ENCODE results near the gene TMED7. TPM values are rescaled to one million over a fixed set of nuclear protein-coding genes. Genes with fewer than 3 reads are reported as not detected.

Gene TMED7
- total RNA-seq, 1 experiment from 2014 or later: 86.5 TPM

DNA sequence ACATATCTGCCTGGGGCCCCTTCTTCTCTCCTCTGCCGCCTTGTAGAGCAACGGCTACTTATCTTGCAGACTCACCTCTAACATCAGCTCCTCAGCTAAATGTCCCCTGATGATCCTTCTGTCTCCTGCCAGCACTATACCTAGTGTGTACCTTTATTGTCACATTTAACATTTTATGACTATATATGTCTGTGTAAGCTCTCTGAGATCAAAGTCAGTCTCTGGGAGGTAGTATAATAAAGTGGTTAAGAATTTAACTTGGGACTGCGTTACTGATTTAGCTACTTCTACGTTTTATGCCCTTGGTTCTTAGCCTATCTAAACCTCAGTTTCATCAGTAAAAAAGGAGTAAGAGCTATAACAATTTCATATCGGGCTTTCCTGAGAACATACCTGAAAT is 2.2 kb downstream of the TMED7 start (continued):
- TF ChIP-seq, protein P1, sequence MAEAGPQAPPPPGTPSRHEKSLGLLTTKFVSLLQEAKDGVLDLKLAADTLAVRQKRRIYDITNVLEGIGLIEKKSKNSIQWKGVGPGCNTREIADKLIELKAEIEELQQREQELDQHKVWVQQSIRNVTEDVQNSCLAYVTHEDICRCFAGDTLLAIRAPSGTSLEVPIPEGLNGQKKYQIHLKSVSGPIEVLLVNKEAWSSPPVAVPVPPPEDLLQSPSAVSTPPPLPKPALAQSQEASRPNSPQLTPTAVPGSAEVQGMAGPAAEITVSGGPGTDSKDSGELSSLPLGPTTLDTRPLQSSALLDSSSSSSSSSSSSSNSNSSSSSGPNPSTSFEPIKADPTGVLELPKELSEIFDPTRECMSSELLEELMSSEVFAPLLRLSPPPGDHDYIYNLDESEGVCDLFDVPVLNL (CRISPR knock-in tag; IDR thresholded peaks at IDR 0.05; ENCODE audit: borderline replicate concordance, low read depth): no peak
- TF ChIP-seq ZNF121 (CRISPR knock-in tag; IDR thresholded peaks at IDR 0.05) (no peak), ZNF671 (CRISPR knock-in tag; IDR thresholded peaks at IDR 0.05) (no peak), GABPB1 (CRISPR knock-in tag; IDR thresholded peaks at IDR 0.05) (no peak), IRF2 (CRISPR knock-in tag; IDR thresholded peaks at IDR 0.05; ENCODE audit: borderline replicate concordance, low read depth) (no peak), OVOL2 (CRISPR knock-in tag; IDR thresholded peaks at IDR 0.05; ENCODE audit: borderline replicate concordance) (no peak), PRRX2 (CRISPR knock-in tag; IDR thresholded peaks at IDR 0.05) (no peak), NR3C1 (CRISPR knock-in tag; conservative IDR thresholded peaks at IDR 0.05; ENCODE audit: low read depth) (no peak), RORB (CRISPR knock-in tag; IDR thresholded peaks at IDR 0.05) (no peak)
- TF ChIP-seq, protein P2, sequence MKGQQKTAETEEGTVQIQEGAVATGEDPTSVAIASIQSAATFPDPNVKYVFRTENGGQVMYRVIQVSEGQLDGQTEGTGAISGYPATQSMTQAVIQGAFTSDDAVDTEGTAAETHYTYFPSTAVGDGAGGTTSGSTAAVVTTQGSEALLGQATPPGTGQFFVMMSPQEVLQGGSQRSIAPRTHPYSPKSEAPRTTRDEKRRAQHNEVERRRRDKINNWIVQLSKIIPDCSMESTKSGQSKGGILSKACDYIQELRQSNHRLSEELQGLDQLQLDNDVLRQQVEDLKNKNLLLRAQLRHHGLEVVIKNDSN (CRISPR knock-in tag; IDR thresholded peaks at IDR 0.05): no peak
- TF ChIP-seq, protein P3, sequence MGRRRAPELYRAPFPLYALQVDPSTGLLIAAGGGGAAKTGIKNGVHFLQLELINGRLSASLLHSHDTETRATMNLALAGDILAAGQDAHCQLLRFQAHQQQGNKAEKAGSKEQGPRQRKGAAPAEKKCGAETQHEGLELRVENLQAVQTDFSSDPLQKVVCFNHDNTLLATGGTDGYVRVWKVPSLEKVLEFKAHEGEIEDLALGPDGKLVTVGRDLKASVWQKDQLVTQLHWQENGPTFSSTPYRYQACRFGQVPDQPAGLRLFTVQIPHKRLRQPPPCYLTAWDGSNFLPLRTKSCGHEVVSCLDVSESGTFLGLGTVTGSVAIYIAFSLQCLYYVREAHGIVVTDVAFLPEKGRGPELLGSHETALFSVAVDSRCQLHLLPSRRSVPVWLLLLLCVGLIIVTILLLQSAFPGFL (CRISPR knock-in tag; IDR thresholded peaks at IDR 0.05; ENCODE audit: borderline replicate concordance): no peak

DNA sequence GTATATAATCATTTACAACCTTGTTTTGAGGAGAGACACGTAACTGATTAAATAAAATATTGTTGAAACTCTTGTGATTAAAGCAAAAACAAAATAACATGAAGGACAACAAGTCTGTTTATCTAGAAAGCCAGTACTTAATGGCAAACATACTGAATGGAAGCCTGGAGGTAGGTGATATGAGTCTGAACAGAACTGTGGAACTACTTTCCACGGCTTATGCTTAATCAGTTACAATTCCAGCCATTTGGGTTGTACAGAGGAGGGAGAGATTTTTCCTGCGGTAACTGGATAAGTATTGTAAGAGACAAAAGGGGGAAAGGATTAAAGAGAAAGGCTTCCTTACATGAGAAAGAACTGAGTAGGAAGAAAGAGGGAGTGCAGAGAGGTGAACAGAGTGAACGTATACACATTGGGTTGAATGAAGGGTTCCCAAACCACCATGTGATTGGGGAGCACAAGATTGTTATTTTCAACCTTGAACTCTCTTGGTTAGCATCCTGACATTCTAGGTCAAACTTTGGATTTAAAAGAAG is 4.4 kb downstream of the TMED7 start:
- H3K4me3 Mint-ChIP-seq: no peak overlapping the region
- no peak for ATAC-seq
- CTCF ChIA-PET: no interaction called here

More for the DNA sequence above, 4.4 kb downstream of the TMED7 start:
- POLR2A ChIA-PET: no interaction called here
- Mint-ChIP-seq H3K9me3 (no peaks in the 10 kb centered on the region), H3K4me1 (peaks cover 8% of the 10 kb centered on the region), H3K27ac (peak overlapping the region; percentile 15; the same call in 1 of the 2 replicates), H3K27me3 (ENCODE audit: low read depth) (no peaks in the 10 kb centered on the region), H3K36me3 (peaks cover 31% of the 10 kb centered on the region)
- DNase-seq (ENCODE audit: low spot score): no peak
- TF ChIP-seq GABPB1 (CRISPR knock-in tag; IDR thresholded peaks at IDR 0.05): no peak
- TF ChIP-seq ZNF219 (CRISPR knock-in tag; IDR thresholded peaks at IDR 0.05; ENCODE audit: borderline replicate concordance): no peak
- no peak for TF ChIP-seq MYBL2 (CRISPR knock-in tag; IDR thresholded peaks at IDR 0.05)
- TF ChIP-seq ZNF232 (CRISPR knock-in tag; IDR thresholded peaks at IDR 0.05): no peak
- TF ChIP-seq, protein P4, sequence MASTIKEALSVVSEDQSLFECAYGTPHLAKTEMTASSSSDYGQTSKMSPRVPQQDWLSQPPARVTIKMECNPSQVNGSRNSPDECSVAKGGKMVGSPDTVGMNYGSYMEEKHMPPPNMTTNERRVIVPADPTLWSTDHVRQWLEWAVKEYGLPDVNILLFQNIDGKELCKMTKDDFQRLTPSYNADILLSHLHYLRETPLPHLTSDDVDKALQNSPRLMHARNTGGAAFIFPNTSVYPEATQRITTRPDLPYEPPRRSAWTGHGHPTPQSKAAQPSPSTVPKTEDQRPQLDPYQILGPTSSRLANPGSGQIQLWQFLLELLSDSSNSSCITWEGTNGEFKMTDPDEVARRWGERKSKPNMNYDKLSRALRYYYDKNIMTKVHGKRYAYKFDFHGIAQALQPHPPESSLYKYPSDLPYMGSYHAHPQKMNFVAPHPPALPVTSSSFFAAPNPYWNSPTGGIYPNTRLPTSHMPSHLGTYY (CRISPR knock-in tag; IDR thresholded peaks at IDR 0.05): no peak
- TF ChIP-seq, protein P5, sequence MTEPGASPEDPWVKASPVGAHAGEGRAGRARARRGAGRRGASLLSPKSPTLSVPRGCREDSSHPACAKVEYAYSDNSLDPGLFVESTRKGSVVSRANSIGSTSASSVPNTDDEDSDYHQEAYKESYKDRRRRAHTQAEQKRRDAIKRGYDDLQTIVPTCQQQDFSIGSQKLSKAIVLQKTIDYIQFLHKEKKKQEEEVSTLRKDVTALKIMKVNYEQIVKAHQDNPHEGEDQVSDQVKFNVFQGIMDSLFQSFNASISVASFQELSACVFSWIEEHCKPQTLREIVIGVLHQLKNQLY (CRISPR knock-in tag; IDR thresholded peaks at IDR 0.05): no peak
- TF ChIP-seq ZNF423 (CRISPR knock-in tag; IDR thresholded peaks at IDR 0.05): no peak
- TF ChIP-seq IRF2 (CRISPR knock-in tag; IDR thresholded peaks at IDR 0.05; ENCODE audit: borderline replicate concordance, low read depth): no peak
- no peak for TF ChIP-seq HMGA2 (CRISPR knock-in tag; IDR thresholded peaks at IDR 0.05)
- TF ChIP-seq, protein P6, sequence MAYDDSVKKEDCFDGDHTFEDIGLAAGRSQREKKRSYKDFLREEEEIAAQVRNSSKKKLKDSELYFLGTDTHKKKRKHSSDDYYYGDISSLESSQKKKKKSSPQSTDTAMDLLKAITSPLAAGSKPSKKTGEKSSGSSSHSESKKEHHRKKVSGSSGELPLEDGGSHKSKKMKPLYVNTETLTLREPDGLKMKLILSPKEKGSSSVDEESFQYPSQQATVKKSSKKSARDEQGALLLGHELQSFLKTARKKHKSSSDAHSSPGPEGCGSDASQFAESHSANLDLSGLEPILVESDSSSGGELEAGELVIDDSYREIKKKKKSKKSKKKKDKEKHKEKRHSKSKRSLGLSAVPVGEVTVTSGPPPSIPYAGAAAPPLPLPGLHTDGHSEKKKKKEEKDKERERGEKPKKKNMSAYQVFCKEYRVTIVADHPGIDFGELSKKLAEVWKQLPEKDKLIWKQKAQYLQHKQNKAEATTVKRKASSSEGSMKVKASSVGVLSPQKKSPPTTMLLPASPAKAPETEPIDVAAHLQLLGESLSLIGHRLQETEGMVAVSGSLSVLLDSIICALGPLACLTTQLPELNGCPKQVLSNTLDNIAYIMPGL (CRISPR knock-in tag; IDR thresholded peaks at IDR 0.05): no peak
- TF ChIP-seq, protein P7, sequence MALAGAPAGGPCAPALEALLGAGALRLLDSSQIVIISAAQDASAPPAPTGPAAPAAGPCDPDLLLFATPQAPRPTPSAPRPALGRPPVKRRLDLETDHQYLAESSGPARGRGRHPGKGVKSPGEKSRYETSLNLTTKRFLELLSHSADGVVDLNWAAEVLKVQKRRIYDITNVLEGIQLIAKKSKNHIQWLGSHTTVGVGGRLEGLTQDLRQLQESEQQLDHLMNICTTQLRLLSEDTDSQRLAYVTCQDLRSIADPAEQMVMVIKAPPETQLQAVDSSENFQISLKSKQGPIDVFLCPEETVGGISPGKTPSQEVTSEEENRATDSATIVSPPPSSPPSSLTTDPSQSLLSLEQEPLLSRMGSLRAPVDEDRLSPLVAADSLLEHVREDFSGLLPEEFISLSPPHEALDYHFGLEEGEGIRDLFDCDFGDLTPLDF (CRISPR knock-in tag; IDR thresholded peaks at IDR 0.05): no peak
- TF ChIP-seq MXD4 (CRISPR knock-in tag; IDR thresholded peaks at IDR 0.05; ENCODE audit: borderline replicate concordance): no peak
- TF ChIP-seq, protein P8, sequence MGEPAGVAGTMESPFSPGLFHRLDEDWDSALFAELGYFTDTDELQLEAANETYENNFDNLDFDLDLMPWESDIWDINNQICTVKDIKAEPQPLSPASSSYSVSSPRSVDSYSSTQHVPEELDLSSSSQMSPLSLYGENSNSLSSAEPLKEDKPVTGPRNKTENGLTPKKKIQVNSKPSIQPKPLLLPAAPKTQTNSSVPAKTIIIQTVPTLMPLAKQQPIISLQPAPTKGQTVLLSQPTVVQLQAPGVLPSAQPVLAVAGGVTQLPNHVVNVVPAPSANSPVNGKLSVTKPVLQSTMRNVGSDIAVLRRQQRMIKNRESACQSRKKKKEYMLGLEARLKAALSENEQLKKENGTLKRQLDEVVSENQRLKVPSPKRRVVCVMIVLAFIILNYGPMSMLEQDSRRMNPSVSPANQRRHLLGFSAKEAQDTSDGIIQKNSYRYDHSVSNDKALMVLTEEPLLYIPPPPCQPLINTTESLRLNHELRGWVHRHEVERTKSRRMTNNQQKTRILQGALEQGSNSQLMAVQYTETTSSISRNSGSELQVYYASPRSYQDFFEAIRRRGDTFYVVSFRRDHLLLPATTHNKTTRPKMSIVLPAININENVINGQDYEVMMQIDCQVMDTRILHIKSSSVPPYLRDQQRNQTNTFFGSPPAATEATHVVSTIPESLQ (CRISPR knock-in tag; IDR thresholded peaks at IDR 0.05): no peak
- no peak for TF ChIP-seq JAZF1 (CRISPR knock-in tag; IDR thresholded peaks at IDR 0.05)
- no peak for TF ChIP-seq FOXJ3 (CRISPR knock-in tag; IDR thresholded peaks at IDR 0.05; ENCODE audit: borderline replicate concordance)
- TF ChIP-seq, protein P3 (CRISPR knock-in tag; IDR thresholded peaks at IDR 0.05; ENCODE audit: borderline replicate concordance): no peak
- TF ChIP-seq TP53 (CRISPR knock-in tag; IDR thresholded peaks at IDR 0.05): no peak
- no peak for TF ChIP-seq OVOL2 (CRISPR knock-in tag; IDR thresholded peaks at IDR 0.05; ENCODE audit: borderline replicate concordance)
